ENCODE measurements around the gene TENM4. TPM values are rescaled to one million over a fixed set of nuclear protein-coding genes. Genes with fewer than 3 reads are reported as not detected.

The TENM4 gene
- polyA plus RNA-seq, 2 of the 4 experiments (the other 2 are of a cell fraction) = 0.06 to 0.31 TPM

DNA sequence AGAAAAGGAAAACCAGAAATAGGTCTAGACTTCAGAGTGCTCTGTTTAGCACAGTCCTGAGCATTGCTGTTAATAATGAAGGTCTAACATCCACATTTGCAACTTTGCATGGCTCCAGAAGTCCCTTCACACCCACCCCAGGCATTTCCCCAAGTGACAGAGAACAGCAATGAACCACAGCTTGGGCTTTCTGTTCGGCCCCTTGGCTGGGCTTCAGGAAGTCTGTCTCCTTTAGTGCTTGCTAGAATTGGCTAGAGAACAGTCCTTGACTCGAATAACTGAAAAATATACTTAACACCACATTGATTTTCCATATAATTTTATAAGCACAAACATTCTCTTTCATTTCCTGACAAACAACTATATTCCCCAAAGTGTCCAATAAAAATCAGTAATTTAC lies 29.3 kb upstream of the TENM4 start:
- TF ChIP-seq CBX2 (IDR thresholded peaks at IDR 0.05; ENCODE audit: borderline replicate concordance, low read depth) (no peak), FOSL2 (IDR thresholded peaks at IDR 0.05) (no peak), FOSL2 (CRISPR knock-in tag; IDR thresholded peaks at IDR 0.05) (no peak), CEBPB (IDR thresholded peaks at IDR 0.05) (no peak), HOXA7 (CRISPR knock-in tag; IDR thresholded peaks at IDR 0.05) (no peak), POLR2AphosphoS2 (conservative IDR thresholded peaks at IDR 0.05; ENCODE audit: low read length) (no peak)
- TF ChIP-seq, protein P1, sequence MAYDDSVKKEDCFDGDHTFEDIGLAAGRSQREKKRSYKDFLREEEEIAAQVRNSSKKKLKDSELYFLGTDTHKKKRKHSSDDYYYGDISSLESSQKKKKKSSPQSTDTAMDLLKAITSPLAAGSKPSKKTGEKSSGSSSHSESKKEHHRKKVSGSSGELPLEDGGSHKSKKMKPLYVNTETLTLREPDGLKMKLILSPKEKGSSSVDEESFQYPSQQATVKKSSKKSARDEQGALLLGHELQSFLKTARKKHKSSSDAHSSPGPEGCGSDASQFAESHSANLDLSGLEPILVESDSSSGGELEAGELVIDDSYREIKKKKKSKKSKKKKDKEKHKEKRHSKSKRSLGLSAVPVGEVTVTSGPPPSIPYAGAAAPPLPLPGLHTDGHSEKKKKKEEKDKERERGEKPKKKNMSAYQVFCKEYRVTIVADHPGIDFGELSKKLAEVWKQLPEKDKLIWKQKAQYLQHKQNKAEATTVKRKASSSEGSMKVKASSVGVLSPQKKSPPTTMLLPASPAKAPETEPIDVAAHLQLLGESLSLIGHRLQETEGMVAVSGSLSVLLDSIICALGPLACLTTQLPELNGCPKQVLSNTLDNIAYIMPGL (CRISPR knock-in tag; IDR thresholded peaks at IDR 0.05; ENCODE audit: borderline replicate concordance) = no peak
- 7% methylated on average over 2 of the region's 2 CpGs for WGBS (ENCODE audit: missing lambda C conversion rate)
- no peak for FAIRE-seq
- H3K4me2 ChIP-seq = no peak overlapping the region
- ChIA-PET CTCF (interaction anchor here (1.6 to 2.4 kb wide), 2 partner anchors 24 to 69 kb away, joined by 4 to 9 read pairs; no protein-coding TSS in a partner anchor), POLR2A (no interaction called here)
- no peak for DNase-seq (ENCODE audit: low read depth in 1 of 2, low spot score in 1 of 2)
- no peaks in the 10 kb centered on the region for H3K9me3 ChIP-seq
- H3K4me3 ChIP-seq = no peak overlapping the region
- H3K27ac ChIP-seq = no peak overlapping the region
- ATAC-seq = no peak
- no peaks in the 10 kb centered on the region for H3K4me1 ChIP-seq

GRCh38 chr11:79467761-79468160 lies 26.9 kb upstream of the TENM4 start:
- DNase-seq (ENCODE audit: low read depth in 1 of 2, low spot score in 1 of 2) (no peak), FAIRE-seq (no peak), ATAC-seq (no peak)
- Histone ChIP-seq H3K4me1 (no peaks in the 10 kb centered on the region), H3K27ac (no peak overlapping the region), H3K4me3 (no peak overlapping the region), H3K4me2 (no peak overlapping the region), H3K9me3 (no peaks in the 10 kb centered on the region)
- TF ChIP-seq MAFK (IDR thresholded peaks at IDR 0.05; ENCODE audit: partially characterized antibody) (no peak), NR3C1 (IDR thresholded peaks at IDR 0.05) (no peak), EHF (CRISPR knock-in tag; IDR thresholded peaks at IDR 0.05) (no peak), PHF8 (IDR thresholded peaks at IDR 0.05; ENCODE audit: borderline replicate concordance, low read depth) (no peak), MAZ (IDR thresholded peaks at IDR 0.05; ENCODE audit: borderline replicate concordance, low read depth, low read length) (no peak), FOXS1 (CRISPR knock-in tag; IDR thresholded peaks at IDR 0.05) (no peak), KDM5A (IDR thresholded peaks at IDR 0.05) (no peak), PBX3 (IDR thresholded peaks at IDR 0.05) (no peak), KDM1A (IDR thresholded peaks at IDR 0.05; ENCODE audit: low read depth) (no peak), SMC3 (IDR thresholded peaks at IDR 0.05) (no peak), HDAC2 (IDR thresholded peaks at IDR 0.05) (no peak)
- TF ChIP-seq, protein P2, sequence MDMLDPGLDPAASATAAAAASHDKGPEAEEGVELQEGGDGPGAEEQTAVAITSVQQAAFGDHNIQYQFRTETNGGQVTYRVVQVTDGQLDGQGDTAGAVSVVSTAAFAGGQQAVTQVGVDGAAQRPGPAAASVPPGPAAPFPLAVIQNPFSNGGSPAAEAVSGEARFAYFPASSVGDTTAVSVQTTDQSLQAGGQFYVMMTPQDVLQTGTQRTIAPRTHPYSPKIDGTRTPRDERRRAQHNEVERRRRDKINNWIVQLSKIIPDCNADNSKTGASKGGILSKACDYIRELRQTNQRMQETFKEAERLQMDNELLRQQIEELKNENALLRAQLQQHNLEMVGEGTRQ (IDR thresholded peaks at IDR 0.05) = no peak
- CTCF ChIA-PET = no interaction called here
- POLR2A ChIA-PET = no interaction called here
- WGBS (ENCODE audit: missing lambda C conversion rate) = 11% methylated on average over 2 of the region's 2 CpGs

GRCh38 chr11:79466411-79466810 lies 25.6 kb upstream of the TENM4 start:
- CTCF ChIA-PET = interaction anchor here (0.5 kb wide), 1 partner anchor 14 kb away, joined by 3 read pairs; no protein-coding TSS in a partner anchor
- Histone ChIP-seq H3K9me3 (no peaks in the 10 kb centered on the region), H3K27ac (no peak overlapping the region), H3K4me3 (no peak overlapping the region), H3K4me2 (no peak overlapping the region), H3K4me1 (no peaks in the 10 kb centered on the region)
- TF ChIP-seq SMC3 (IDR thresholded peaks at IDR 0.05) = no peak
- no peak for TF ChIP-seq CHD2 (IDR thresholded peaks at IDR 0.05; ENCODE audit: low read length, partially characterized antibody)
- TF ChIP-seq EP300 (IDR thresholded peaks at IDR 0.05) = no peak
- no peak for TF ChIP-seq PHF8 (IDR thresholded peaks at IDR 0.05; ENCODE audit: borderline replicate concordance, low read depth)
- no peak for TF ChIP-seq FOXS1 (CRISPR knock-in tag; IDR thresholded peaks at IDR 0.05)
- no peak for TF ChIP-seq E2F6 (IDR thresholded peaks at IDR 0.05; ENCODE audit: borderline replicate concordance, low read depth)
- TF ChIP-seq HOXA7 (CRISPR knock-in tag; IDR thresholded peaks at IDR 0.05) = no peak
- no peak for TF ChIP-seq EHMT2 (IDR thresholded peaks at IDR 0.05; ENCODE audit: low read depth)
- TF ChIP-seq KDM5A (IDR thresholded peaks at IDR 0.05) = no peak
- no peak for TF ChIP-seq TFCP2L1 (CRISPR knock-in tag; IDR thresholded peaks at IDR 0.05)
- TF ChIP-seq CBX8 (IDR thresholded peaks at IDR 0.05) = no peak
- no peak for TF ChIP-seq CBX2 (IDR thresholded peaks at IDR 0.05; ENCODE audit: borderline replicate concordance, low read depth)
- no peak for TF ChIP-seq ZFP36 (IDR thresholded peaks at IDR 0.05; ENCODE audit: borderline replicate concordance, partially characterized antibody)
- no peak for TF ChIP-seq HOXB5 (CRISPR knock-in tag; IDR thresholded peaks at IDR 0.05)
- TF ChIP-seq NFE2L2 (conservative IDR thresholded peaks at IDR 0.05; ENCODE audit: low read length) = no peak
- no peak for TF ChIP-seq TP53 (CRISPR knock-in tag; IDR thresholded peaks at IDR 0.05)
- no peak for TF ChIP-seq EHF (CRISPR knock-in tag; IDR thresholded peaks at IDR 0.05)
- no peak for TF ChIP-seq MYC (IDR thresholded peaks at IDR 0.05; ENCODE audit: borderline replicate concordance, low read length)
- TF ChIP-seq POLR2A (IDR thresholded peaks at IDR 0.05; ENCODE audit: low read length) = no peak
- no peak for TF ChIP-seq RAD21 (conservative IDR thresholded peaks at IDR 0.05 in 1 of 2, IDR thresholded peaks at IDR 0.05 in 1 of 2)
- whole genome bisulfite sequencing (ENCODE audit: missing lambda C conversion rate) = 8% methylated on average over 2 of the region's 2 CpGs
- POLR2A ChIA-PET = no interaction called here
- no peak for FAIRE-seq
- no peak for ATAC-seq
- DNase-seq (ENCODE audit: low read depth in 1 of 2, low spot score in 1 of 2) = no peak
